Ishikawa (cell line): Measurements from ENCODE around the gene CD63.
A peak's percentile ranks its signal among the peaks of the same experiment; 100 is the strongest.

ENCODE experiments used
- CEBPB ChIP-seq: IDR thresholded peaks from 2 replicates; pipeline ENCODE4 v1.6.1; 2012
- CREB1 ChIP-seq: IDR thresholded peaks from 2 replicates; pipeline ENCODE4 v1.6.1; 2012; ENCODE audit warnings: low read depth
- EGR1 ChIP-seq: IDR thresholded peaks from 2 replicates; pipeline ENCODE4 v1.6.1; 2012
- EP300 ChIP-seq: IDR thresholded peaks from 2 replicates; pipeline ENCODE4 v1.6.1; 2012; ENCODE audit warnings: borderline replicate concordance
- FOXM1 ChIP-seq: IDR thresholded peaks from 2 replicates; pipeline ENCODE4 v1.6.1; 2012; ENCODE audit warnings: low read depth, borderline replicate concordance
- MAX ChIP-seq: IDR thresholded peaks from 2 replicates; pipeline ENCODE4 v1.6.1; 2012
- NFIC ChIP-seq: IDR thresholded peaks from 2 replicates; pipeline ENCODE4 v1.6.1; 2012
- RAD21 ChIP-seq: IDR thresholded peaks from 2 replicates; pipeline ENCODE4 v1.6.1; 2012; ENCODE audit warnings: low read depth
- TAF1 ChIP-seq: IDR thresholded peaks from 2 replicates; pipeline ENCODE4 v1.6.1; 2012; ENCODE audit warnings: low read depth, mild to moderate bottlenecking
- TCF12 ChIP-seq: IDR thresholded peaks from 2 replicates; pipeline ENCODE4 v1.6.1; 2012; ENCODE audit warnings: low read depth
- YY1 ChIP-seq: IDR thresholded peaks from 2 replicates; pipeline ENCODE4 v1.6.1; 2012; ENCODE audit warnings: low read depth
- ZBTB7A ChIP-seq: IDR thresholded peaks from 2 replicates; pipeline ENCODE4 v1.6.1; 2012; ENCODE audit warnings: low read depth
- TF ChIP-seq, protein P1 (sequence below): IDR thresholded peaks from 2 replicates; pipeline ENCODE4 v1.6.1; 2012
- TF ChIP-seq, protein P2 (sequence below): IDR thresholded peaks from 2 replicates; pipeline ENCODE4 v1.6.1; 2012; ENCODE audit warnings: low read depth, mild to moderate bottlenecking

The CD63 gene

GRCh38 chr12:55707841-55708694 is 20.7 kb downstream of the CD63 start, which contains the start of gene ITGA7:
Gene ITGA7 (minus strand): TSS chr12:55707904. CDS start chr12:55707682, 222 bp downstream.
- TF ChIP-seq CEBPB (no peak), CREB1 (no peak), ZBTB7A (no peak), TAF1 (no peak), EGR1 (no peak), NFIC (no peak), TCF12 (no peak)

- no peak; the same call in none of the 2 replicates for TF ChIP-seq ZBTB7A
- TF ChIP-seq YY1 = no peak
- peak; percentile 70; the same call in 1 of the 2 replicates for TF ChIP-seq CEBPB
These were observed 21.6 kb downstream of the CD63 start for GRCh38 chr12:55707219-55707671.

- TF ChIP-seq ZBTB7A = no peak
- TF ChIP-seq, protein P1, sequence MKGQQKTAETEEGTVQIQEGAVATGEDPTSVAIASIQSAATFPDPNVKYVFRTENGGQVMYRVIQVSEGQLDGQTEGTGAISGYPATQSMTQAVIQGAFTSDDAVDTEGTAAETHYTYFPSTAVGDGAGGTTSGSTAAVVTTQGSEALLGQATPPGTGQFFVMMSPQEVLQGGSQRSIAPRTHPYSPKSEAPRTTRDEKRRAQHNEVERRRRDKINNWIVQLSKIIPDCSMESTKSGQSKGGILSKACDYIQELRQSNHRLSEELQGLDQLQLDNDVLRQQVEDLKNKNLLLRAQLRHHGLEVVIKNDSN = no peak
- TF ChIP-seq YY1 = no peak
- no peak for TF ChIP-seq RAD21
- TF ChIP-seq CEBPB = no peak
- TF ChIP-seq EGR1 = no peak
- TF ChIP-seq, protein P2, sequence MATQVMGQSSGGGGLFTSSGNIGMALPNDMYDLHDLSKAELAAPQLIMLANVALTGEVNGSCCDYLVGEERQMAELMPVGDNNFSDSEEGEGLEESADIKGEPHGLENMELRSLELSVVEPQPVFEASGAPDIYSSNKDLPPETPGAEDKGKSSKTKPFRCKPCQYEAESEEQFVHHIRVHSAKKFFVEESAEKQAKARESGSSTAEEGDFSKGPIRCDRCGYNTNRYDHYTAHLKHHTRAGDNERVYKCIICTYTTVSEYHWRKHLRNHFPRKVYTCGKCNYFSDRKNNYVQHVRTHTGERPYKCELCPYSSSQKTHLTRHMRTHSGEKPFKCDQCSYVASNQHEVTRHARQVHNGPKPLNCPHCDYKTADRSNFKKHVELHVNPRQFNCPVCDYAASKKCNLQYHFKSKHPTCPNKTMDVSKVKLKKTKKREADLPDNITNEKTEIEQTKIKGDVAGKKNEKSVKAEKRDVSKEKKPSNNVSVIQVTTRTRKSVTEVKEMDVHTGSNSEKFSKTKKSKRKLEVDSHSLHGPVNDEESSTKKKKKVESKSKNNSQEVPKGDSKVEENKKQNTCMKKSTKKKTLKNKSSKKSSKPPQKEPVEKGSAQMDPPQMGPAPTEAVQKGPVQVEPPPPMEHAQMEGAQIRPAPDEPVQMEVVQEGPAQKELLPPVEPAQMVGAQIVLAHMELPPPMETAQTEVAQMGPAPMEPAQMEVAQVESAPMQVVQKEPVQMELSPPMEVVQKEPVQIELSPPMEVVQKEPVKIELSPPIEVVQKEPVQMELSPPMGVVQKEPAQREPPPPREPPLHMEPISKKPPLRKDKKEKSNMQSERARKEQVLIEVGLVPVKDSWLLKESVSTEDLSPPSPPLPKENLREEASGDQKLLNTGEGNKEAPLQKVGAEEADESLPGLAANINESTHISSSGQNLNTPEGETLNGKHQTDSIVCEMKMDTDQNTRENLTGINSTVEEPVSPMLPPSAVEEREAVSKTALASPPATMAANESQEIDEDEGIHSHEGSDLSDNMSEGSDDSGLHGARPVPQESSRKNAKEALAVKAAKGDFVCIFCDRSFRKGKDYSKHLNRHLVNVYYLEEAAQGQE = no peak
- no peak for TF ChIP-seq CREB1
- no peak for TF ChIP-seq FOXM1
- no peak for TF ChIP-seq NFIC
- TF ChIP-seq TCF12 = no peak
These were observed 22.1 kb downstream of the CD63 start for GRCh38 chr12:55706568-55707218.

- TF ChIP-seq EP300 (no peak), ZBTB7A (no peak), CREB1 (no peak), CEBPB (no peak), RAD21 (peak; percentile 32; the same call in 1 of the 2 replicates), TAF1 (no peak)
These were observed 22.9 kb downstream of the CD63 start for GRCh38 chr12:55705782-55706402.

- TF ChIP-seq, protein P1 = no peak
- TF ChIP-seq FOXM1 (no peak), ZBTB7A (no peak), RAD21 (no peak)
These were observed 23.7 kb downstream of the CD63 start for GRCh38 chr12:55704824-55705718.

GRCh38 chr12:55703901-55704761 is 24.7 kb downstream of the CD63 start:
- TF ChIP-seq FOXM1 (no peak), CREB1 (no peak), TAF1 (no peak), MAX (no peak), TCF12 (no peak)
- TF ChIP-seq, protein P2 = no peak
